ENCODE data around the gene MPP2. TPM values are rescaled to one million over a fixed set of nuclear protein-coding genes. Genes with fewer than 3 reads are reported as not detected.

Gene MPP2
- total and polyA plus RNA-seq, 2 donors (not counting 3 experiments of a cell fraction or from before 2014, with no cell fraction given) = 1.4 to 1.6 TPM

DNA sequence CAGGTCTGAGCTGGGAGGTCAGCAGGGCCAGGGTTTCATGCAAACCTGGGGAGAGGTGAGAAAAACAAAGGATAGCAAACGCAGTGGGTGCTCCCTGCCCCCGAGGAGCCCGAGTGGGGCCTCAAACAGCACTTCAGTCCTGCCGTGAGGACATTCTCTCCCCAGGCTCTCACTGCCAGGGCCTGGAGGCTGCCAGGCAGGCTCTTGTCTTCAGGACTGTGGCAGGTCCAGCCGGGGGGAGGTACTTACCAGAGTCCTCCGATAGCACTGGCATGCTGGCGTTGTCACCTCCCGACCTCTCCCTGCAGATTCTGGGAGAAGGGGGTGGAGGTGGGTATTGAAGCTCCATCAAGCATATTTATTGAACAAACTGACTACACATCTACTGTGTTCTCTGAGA is 75.7 kb downstream of the MPP2 start:
- ChIA-PET CTCF (interaction anchor here (1.0 to 5.8 kb wide), 2 partner anchors 9 to 15 kb away, joined by 3 to 28 read pairs; partner anchors contain the start of gene CD300LG), POLR2A (no interaction called here)
- FAIRE-seq (no peak), DNase-seq (ENCODE audit: low read depth, low spot score) (no peak)
- peaks cover 0 to 2% of the 10 kb centered on the region in 2 experiments for H3K36me3 ChIP-seq (ENCODE audit: control insufficient read depth in 2 of 2, extremely low read depth in 1 of 2, insufficient read depth in 2 of 2, low read length in 2 of 2)
- no peak overlapping the region for H3K9ac ChIP-seq (replicated peaks; ENCODE audit: extremely low read depth, insufficient read depth, low read length)
- no peak overlapping the region for H3K4me2 ChIP-seq (ENCODE audit: insufficient read depth, low read length)
- H3K9me3 ChIP-seq (replicated peaks; ENCODE audit: control insufficient read depth, insufficient read depth, low read length) = no peaks in the 10 kb centered on the region
- intact Hi-C loops (cut with micrococcal nuclease) (loop anchor here (2.0 kb wide), 1 partner anchor 53 kb away; the partner anchor contains the start of gene DUSP3), dilution Hi-C loops (cut with MboI; ENCODE audit: extremely low pct_ligation_motif_present, low sequenced_read_pairs) (no loop called here)
- H2AFZ ChIP-seq (ENCODE audit: low read depth, low read length) = no peak overlapping the region
- BruUV-seq (replicated peaks) = TSS peak; percentile 23
- no peak overlapping the region for H3K4me3 ChIP-seq (replicated peaks in 1 of 3; ENCODE audit: insufficient read depth in 1 of 3, low read depth in 1 of 3, low read length in 3 of 3)
- TF ChIP-seq FOS (IDR thresholded peaks at IDR 0.05; ENCODE audit: borderline replicate concordance, insufficient read depth, low read length) = no peak
- no peak for TF ChIP-seq GATA2 (IDR thresholded peaks at IDR 0.05; ENCODE audit: insufficient read depth, insufficient read length, low read depth, low read length)
- no peak for TF ChIP-seq POLR2A (IDR thresholded peaks at IDR 0.05; ENCODE audit: low read depth, low read length)
- TF ChIP-seq POLR2AphosphoS5 (IDR thresholded peaks at IDR 0.05; ENCODE audit: insufficient read depth, low read depth, low read length) = no peak
- TF ChIP-seq, protein P1, sequence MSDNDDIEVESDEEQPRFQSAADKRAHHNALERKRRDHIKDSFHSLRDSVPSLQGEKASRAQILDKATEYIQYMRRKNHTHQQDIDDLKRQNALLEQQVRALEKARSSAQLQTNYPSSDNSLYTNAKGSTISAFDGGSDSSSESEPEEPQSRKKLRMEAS (IDR thresholded peaks at IDR 0.05; ENCODE audit: insufficient read depth, insufficient read length) = no peak
- no peak for TF ChIP-seq JUN (IDR thresholded peaks at IDR 0.05; ENCODE audit: borderline replicate concordance, insufficient read depth, insufficient read length, low read depth)
- no peak for TF ChIP-seq EZH2 (IDR thresholded peaks at IDR 0.05; ENCODE audit: borderline replicate concordance, low read depth, low read length, severe bottlenecking)
- no peaks in the 10 kb centered on the region for H3K27me3 ChIP-seq (ENCODE audit: control insufficient read depth in 2 of 2, insufficient read depth in 2 of 2, low read length in 2 of 2)
- no peaks in the 10 kb centered on the region for H3K79me2 ChIP-seq (ENCODE audit: control insufficient read depth, insufficient read depth, low read length)
- no peaks in the 10 kb centered on the region for H4K20me1 ChIP-seq (replicated peaks; ENCODE audit: control insufficient read depth, extremely low read depth, insufficient read depth, low read length)
- H3K27ac ChIP-seq (ENCODE audit: insufficient read depth, low read depth, low read length) = no peak overlapping the region
- H3K4me1 ChIP-seq (ENCODE audit: control insufficient read depth, extremely low read depth, insufficient read depth, low read length) = peaks cover 2% of the 10 kb centered on the region
- no peaks in the 10 kb centered on the region for H3K9me1 ChIP-seq (replicated peaks; ENCODE audit: control insufficient read depth, extremely low read depth, insufficient read depth, low read length)
